ENCODE data around the gene MT1F. TPM values are rescaled to one million over a fixed set of nuclear protein-coding genes. Genes with fewer than 3 reads are reported as not detected.

MT1F gene
- total and polyA plus RNA-seq, 10 of the 15 experiments (the other 5 are each of a cell fraction or from before 2014, with no cell fraction given) = 0.28 to 2.5 (median 1.1) TPM; not detected in 1

GRCh38 chr16:56643833-56644232, 13.9 kb upstream of the MT1F start:
- DNase-seq (ENCODE audit: low read depth, low spot score) (no peak), FAIRE-seq (no peak), ATAC-seq (no peak)
- intact Hi-C loops (cut with micrococcal nuclease; ENCODE audit: unreplicated experiment) (no loop called here), in situ Hi-C loops (cut with MboI) (no loop called here)
- H3K4me3 ChIP-seq = no peak overlapping the region
- SMC1A ChIA-PET (ENCODE audit: uncharacterized antibody, unreplicated experiment) = interaction anchor here (1.1 to 2.2 kb wide), 6 partner anchors 20 to 168 kb away, joined by 3 to 13 read pairs (median 4); no protein-coding TSS in a partner anchor
- RAD21 ChIA-PET (ENCODE audit: unreplicated experiment) = interaction anchor here (0.6 to 1.7 kb wide), 5 partner anchors 10 to 67 kb away, joined by 3 to 6 read pairs (median 5); no protein-coding TSS in a partner anchor
- H3K36me3 ChIP-seq (ENCODE audit: control insufficient read depth in 2 of 2, insufficient read depth in 2 of 2, low read length in 1 of 2) = no peaks in the 10 kb centered on the region
- no peaks in the 10 kb centered on the region for H3K79me2 ChIP-seq (ENCODE audit: control insufficient read depth, insufficient read depth, low read length)
- no TSS peak for BruUV-seq (replicated peaks)
- TF ChIP-seq NRF1 (conservative IDR thresholded peaks at IDR 0.05; ENCODE audit: low read depth, low read length) (no peak), ZSCAN29 (IDR thresholded peaks at IDR 0.05) (no peak), HDAC6 (IDR thresholded peaks at IDR 0.05; ENCODE audit: unreplicated experiment) (no peak), ESRRA (IDR thresholded peaks at IDR 0.05; ENCODE audit: low read length) (no peak), NR2C1 (IDR thresholded peaks at IDR 0.05) (no peak), BCL11A (IDR thresholded peaks at IDR 0.05; ENCODE audit: low read depth, low read length) (no peak), POLR2AphosphoS5 (IDR thresholded peaks at IDR 0.05; ENCODE audit: low read length) (no peak), RCOR1 (conservative IDR thresholded peaks at IDR 0.05; ENCODE audit: low read depth, low read length) (no peak), STAT3 (IDR thresholded peaks at IDR 0.05; ENCODE audit: low read depth, low read length) (no peak), CHD4 (IDR thresholded peaks at IDR 0.05) (no peak), SUPT20H (IDR thresholded peaks at IDR 0.05; ENCODE audit: borderline replicate concordance, control insufficient read depth, low read depth, low read length) (no peak), GABPA (IDR thresholded peaks at IDR 0.05; ENCODE audit: low read depth) (no peak), KLF5 (IDR thresholded peaks at IDR 0.05; ENCODE audit: partially characterized antibody) (no peak), SIN3A (IDR thresholded peaks at IDR 0.05; ENCODE audit: low read depth, low read length) (no peak), SMARCA5 (IDR thresholded peaks at IDR 0.05) (no peak), SPI1 (IDR thresholded peaks at IDR 0.05; ENCODE audit: borderline replicate concordance, insufficient read depth, low read depth, low read length) (no peak), EGR1 (IDR thresholded peaks at IDR 0.05; ENCODE audit: borderline replicate concordance in 1 of 2, low read depth in 2 of 2, low read length in 2 of 2) (no peak), GATAD2B (conservative IDR thresholded peaks at IDR 0.05; ENCODE audit: low read depth) (no peak), ZBED1 (IDR thresholded peaks at IDR 0.05; ENCODE audit: borderline replicate concordance) (no peak), USF1 (IDR thresholded peaks at IDR 0.05; ENCODE audit: borderline replicate concordance, extremely low read length, insufficient read depth, low read depth, low read length) (no peak)
- CTCF ChIA-PET = interaction anchor here (0.6 to 2.0 kb wide), 8 partner anchors 20 to 123 kb away, joined by 3 to 10 read pairs (median 3); no protein-coding TSS in a partner anchor
- no peaks in the 10 kb centered on the region for H4K20me1 ChIP-seq (ENCODE audit: control insufficient read depth, insufficient read depth)
- peaks cover 9 to 25% of the 10 kb centered on the region in 2 experiments for H3K27me3 ChIP-seq (replicated peaks in 1 of 2; ENCODE audit: control insufficient read depth in 2 of 2, insufficient read depth in 2 of 2, low read length in 1 of 2)
- H3K4me2 ChIP-seq (ENCODE audit: control insufficient read depth, insufficient read depth) = no peak overlapping the region; the same call in 1 of the 2 replicates
- no peaks in the 10 kb centered on the region for H3K4me1 ChIP-seq (ENCODE audit: control insufficient read depth, insufficient read depth, low read length)
- no peak overlapping the region for H3K27ac ChIP-seq (ENCODE audit: control insufficient read depth, insufficient read depth)
- H2AFZ ChIP-seq (ENCODE audit: control insufficient read depth, low read depth, low read length) = no peak overlapping the region
- WGBS (ENCODE audit: insufficient coverage, insufficient replicate concordance, low lambda C conversion rate, missing lambda C conversion rate) = 27% methylated on average over 5 of the region's 5 CpGs
- no peak overlapping the region for H3K9ac ChIP-seq (ENCODE audit: control insufficient read depth, insufficient read depth, low read length)
- POLR2A ChIA-PET = interaction anchor here (0.5 kb wide), 1 partner anchor 84 kb away, joined by 3 read pairs; no protein-coding TSS in a partner anchor
- H3K9me3 ChIP-seq (replicated peaks; ENCODE audit: control insufficient read depth, insufficient read depth, low read length) = no peaks in the 10 kb centered on the region

All from GM12878 (cell line).